Endodermal cell (in vitro differentiated cells): Measurements from ENCODE around the gene NLRP3. TPM values are rescaled to one million over a fixed set of nuclear protein-coding genes. Genes with fewer than 3 reads are reported as not detected.
"Not testable (repeated sequence)": the region's sequence is repeated elsewhere in the genome, so short reads cannot be mapped to it uniquely, and the experiment has no call there.

Source experiments
- DNase-seq: peaks from one replicate; pipeline ENCODE4 v3.0.0-alpha.2; 2017
- H3K27ac ChIP-seq: 2 replicates; pipeline ENCODE4 v1.5.1; 2013; ENCODE audit warnings: mild to moderate bottlenecking, low read depth, low read length, moderate library complexity
- H3K27me3 ChIP-seq: 2 replicates; pipeline ENCODE4 v1.6.1; 2013; ENCODE audit warnings: mild to moderate bottlenecking, low read length, moderate library complexity; ENCODE audit not compliant: insufficient read depth, control insufficient read depth, poor library complexity, severe bottlenecking
- H3K36me3 ChIP-seq: 2 replicates; pipeline ENCODE4 v1.7.0; 2013; ENCODE audit warnings: mild to moderate bottlenecking, low read length, moderate library complexity; ENCODE audit not compliant: control insufficient read depth, insufficient read depth
- H3K4me1 ChIP-seq: one replicate; pipeline ENCODE4 v1.7.0; 2013; ENCODE audit warnings: low read length; ENCODE audit not compliant: control insufficient read depth, insufficient read depth
- H3K4me3 ChIP-seq: 2 replicates; pipeline ENCODE4 v1.5.1; 2013; ENCODE audit warnings: mild to moderate bottlenecking, low read length, moderate library complexity
- H3K9ac ChIP-seq: 2 replicates; pipeline ENCODE4 v1.6.1; 2013; ENCODE audit warnings: mild to moderate bottlenecking, low read length, moderate library complexity; ENCODE audit not compliant: poor library complexity, severe bottlenecking; ENCODE audit errors: extremely low read depth
- H3K9me3 ChIP-seq: 2 replicates; pipeline ENCODE4 v1.6.1; 2013; ENCODE audit warnings: mild to moderate bottlenecking, low read length, moderate library complexity; ENCODE audit not compliant: control insufficient read depth
- H3K27ac Mint-ChIP-seq: 2 replicates; pipeline ENCODE4 v1.8.0; 2020; ENCODE audit warnings: mixed read lengths
- H3K27me3 Mint-ChIP-seq: 2 replicates; pipeline ENCODE4 v1.8.0; 2021; ENCODE audit warnings: mild to moderate bottlenecking, mixed read lengths; ENCODE audit not compliant: insufficient read depth
- H3K36me3 Mint-ChIP-seq: 2 replicates; pipeline ENCODE4 v1.8.0; 2020; ENCODE audit warnings: low read depth, mixed read lengths
- H3K4me1 Mint-ChIP-seq: 2 replicates; pipeline ENCODE4 v1.8.0; 2020; ENCODE audit warnings: mixed read lengths
- H3K4me3 Mint-ChIP-seq: 2 replicates; pipeline ENCODE4 v1.8.0; 2020; ENCODE audit warnings: mild to moderate bottlenecking, moderate library complexity, mixed read lengths
- H3K9me3 Mint-ChIP-seq: 2 replicates; pipeline ENCODE4 v1.8.0; 2020; ENCODE audit warnings: mild to moderate bottlenecking, mixed read lengths
- WGBS, 2 experiments: methylation state at CpG; one replicate each; pipeline versions ENCODE4 v1.1.5 to v1.1.7; 2013; ENCODE audit warnings: missing lambda C conversion rate in 2 of 2, mixed read lengths in 1 of 2; ENCODE audit not compliant: insufficient coverage in 1 of 2, insufficient read length in 1 of 2; 5-methylcytosine and 5-hydroxymethylcytosine counted together
- total RNA-seq, 2 donors: library from RNA; stranded (reverse); fragmentation: NEBNext Ultra II Directional in 1 of 2; extraction: Animal tissue kit (Norgen Biotek cat#: 25700) in 1 of 2; gene quantifications; 2 replicates in 1 of 2; 3 replicates in 1 of 2; pipeline ENCODE4 v1.2.1, GENCODE V29; 2021
- TF ChIP-seq, protein P1 (sequence below): fragments of 200-600 bp; sonication (generic); conservative IDR thresholded peaks from 2 replicates; pipeline ENCODE4 v1.5.0; 2021; ENCODE audit warnings: antibody characterized with exemption, mild to moderate bottlenecking

NLRP3 gene
- total RNA-seq, 2 donors from 2014 or later, result 0.09 TPM; not detected in 1

DNA sequence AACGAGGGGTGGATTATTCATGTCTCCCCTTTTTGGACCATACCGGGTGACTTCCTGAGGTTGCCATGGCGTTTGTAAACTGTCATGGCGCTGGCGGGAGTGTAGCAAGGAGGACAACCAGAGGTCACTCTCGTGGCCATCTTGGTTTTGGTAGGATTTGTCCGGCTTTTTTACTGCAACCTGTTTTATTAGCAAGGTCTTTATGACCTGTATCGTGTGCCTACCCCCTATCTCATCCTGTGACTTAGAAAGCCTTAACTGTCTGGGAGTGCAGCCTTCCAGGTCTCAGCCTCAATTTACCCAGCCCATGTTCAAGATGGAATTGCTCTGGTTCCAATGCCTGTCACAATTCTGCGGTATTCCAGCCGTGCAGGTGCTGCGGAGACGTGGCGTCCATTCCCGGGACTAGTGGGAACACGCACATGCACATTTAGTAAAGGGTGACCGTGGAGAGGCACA lies 44.1 kb upstream of the NLRP3 start:
- Histone ChIP-seq H3K9ac (no peak overlapping the region), H3K36me3 (no peaks in the 10 kb centered on the region), H3K9me3 (no peaks in the 10 kb centered on the region), H3K27me3 (no peaks in the 10 kb centered on the region), H3K27ac (no peak overlapping the region), H3K4me1 (no peaks in the 10 kb centered on the region), H3K4me3 (no peak overlapping the region)
- Mint-ChIP-seq H3K4me1 (peaks cover 17% of the 10 kb centered on the region), H3K36me3 (peaks cover 3% of the 10 kb centered on the region), H3K9me3 (peaks cover 14% of the 10 kb centered on the region), H3K4me3 (no peak overlapping the region), H3K27me3 (peaks cover 12% of the 10 kb centered on the region), H3K27ac (no peak overlapping the region)
- 94 to 96% methylated on average over 16 of the region's 16 CpGs for WGBS, 2 experiments
- TF ChIP-seq, protein P1, sequence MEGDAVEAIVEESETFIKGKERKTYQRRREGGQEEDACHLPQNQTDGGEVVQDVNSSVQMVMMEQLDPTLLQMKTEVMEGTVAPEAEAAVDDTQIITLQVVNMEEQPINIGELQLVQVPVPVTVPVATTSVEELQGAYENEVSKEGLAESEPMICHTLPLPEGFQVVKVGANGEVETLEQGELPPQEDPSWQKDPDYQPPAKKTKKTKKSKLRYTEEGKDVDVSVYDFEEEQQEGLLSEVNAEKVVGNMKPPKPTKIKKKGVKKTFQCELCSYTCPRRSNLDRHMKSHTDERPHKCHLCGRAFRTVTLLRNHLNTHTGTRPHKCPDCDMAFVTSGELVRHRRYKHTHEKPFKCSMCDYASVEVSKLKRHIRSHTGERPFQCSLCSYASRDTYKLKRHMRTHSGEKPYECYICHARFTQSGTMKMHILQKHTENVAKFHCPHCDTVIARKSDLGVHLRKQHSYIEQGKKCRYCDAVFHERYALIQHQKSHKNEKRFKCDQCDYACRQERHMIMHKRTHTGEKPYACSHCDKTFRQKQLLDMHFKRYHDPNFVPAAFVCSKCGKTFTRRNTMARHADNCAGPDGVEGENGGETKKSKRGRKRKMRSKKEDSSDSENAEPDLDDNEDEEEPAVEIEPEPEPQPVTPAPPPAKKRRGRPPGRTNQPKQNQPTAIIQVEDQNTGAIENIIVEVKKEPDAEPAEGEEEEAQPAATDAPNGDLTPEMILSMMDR, result no peak
- DNase-seq, result no peak

DNA sequence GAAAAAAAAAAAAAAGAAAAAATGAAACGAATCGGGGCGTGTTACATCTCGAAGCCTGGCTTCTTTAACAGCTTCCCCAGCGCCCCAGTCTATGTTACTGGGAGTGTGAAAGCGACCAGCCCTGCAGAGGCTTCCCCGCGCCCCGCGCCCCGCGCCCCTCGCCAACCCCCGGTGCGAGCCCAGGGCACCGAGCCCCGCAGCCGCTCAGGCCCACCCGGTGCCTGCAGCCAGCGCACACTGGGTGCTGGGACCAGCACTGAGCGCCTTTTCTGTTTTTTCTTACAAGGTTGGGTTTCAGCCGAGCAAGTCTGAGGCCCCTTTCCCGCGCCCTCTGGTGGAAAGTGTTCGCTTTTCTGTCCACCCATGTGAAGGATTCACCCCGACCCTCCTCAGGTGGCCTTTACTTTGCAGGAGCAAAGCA lies 42.2 kb upstream of the NLRP3 start:
- no peaks in the 10 kb centered on the region for H3K9me3 ChIP-seq
- TF ChIP-seq, protein P1, result peak; percentile 84
- no peak overlapping the region for H3K27ac ChIP-seq
- Mint-ChIP-seq H3K4me1 (peaks cover 34% of the 10 kb centered on the region), H3K9me3 (peaks cover 7% of the 10 kb centered on the region), H3K4me3 (no peak overlapping the region), H3K36me3 (peaks cover 6% of the 10 kb centered on the region), H3K27me3 (peaks cover 10% of the 10 kb centered on the region), H3K27ac (no peak overlapping the region)
- no peak overlapping the region for H3K9ac ChIP-seq
- no peak overlapping the region for H3K4me3 ChIP-seq
- no peaks in the 10 kb centered on the region for H3K36me3 ChIP-seq
- peak; percentile 78 for DNase-seq
- H3K4me1 ChIP-seq, result peaks cover 10% of the 10 kb centered on the region
- 81 to 85% methylated on average over 11 to 26 of the region's 26 CpGs for WGBS, 2 experiments
- no peaks in the 10 kb centered on the region for H3K27me3 ChIP-seq

- Mint-ChIP-seq H3K27ac (peak overlapping the region; percentile 4), H3K9me3 (peaks cover 13% of the 10 kb centered on the region), H3K4me1 (peaks cover 34% of the 10 kb centered on the region)
- not testable (repeated sequence) for H3K27me3 Mint-ChIP-seq, H3K27ac ChIP-seq, H3K9me3 ChIP-seq, H3K9ac ChIP-seq, DNase-seq, H3K4me3 ChIP-seq, H3K36me3 ChIP-seq, H3K4me3 Mint-ChIP-seq, H3K4me1 ChIP-seq, H3K36me3 Mint-ChIP-seq, H3K27me3 ChIP-seq
- 87 to 91% methylated on average over 6 to 8 of the region's 8 CpGs for WGBS, 2 experiments
These were observed 41.2 kb upstream of the NLRP3 start for GRCh38 chr1:247374651-247375334.
